ENCODE measurements around the gene ARFGAP3. TPM values are rescaled to one million over a fixed set of nuclear protein-coding genes. Genes with fewer than 3 reads are reported as not detected.

ARFGAP3 gene
- total and polyA plus RNA-seq, 2 experiments from 2014 or later = 53.7 to 89.5 TPM

DNA sequence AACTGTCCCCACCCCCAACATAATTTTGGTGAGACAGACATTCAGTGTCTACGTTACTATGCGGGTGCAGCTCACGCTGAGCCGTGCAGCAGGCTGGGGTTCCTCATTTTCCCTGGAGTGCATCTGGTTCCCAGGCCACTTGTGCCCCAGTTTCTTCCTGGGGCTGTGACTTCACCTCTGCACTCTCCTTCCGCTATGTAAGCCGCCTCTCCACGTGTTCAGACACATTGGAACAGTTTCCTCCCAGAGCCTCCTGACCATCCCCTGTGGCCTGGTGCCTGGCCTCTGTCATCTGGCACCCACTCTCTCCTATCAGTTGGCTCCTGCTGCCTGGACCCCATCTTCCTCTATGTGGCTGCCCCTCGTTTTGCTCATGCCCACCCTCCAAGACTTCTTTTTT lies 90.2 kb downstream of the ARFGAP3 start:
- no peak overlapping the region for H3K4me3 ChIP-seq
- H3K9me2 ChIP-seq (replicated peaks; ENCODE audit: insufficient read depth) = no peaks in the 10 kb centered on the region
- no peaks in the 10 kb centered on the region for H3K27me3 ChIP-seq
- no peaks in the 10 kb centered on the region for H3K36me3 ChIP-seq (replicated peaks; ENCODE audit: insufficient read depth, low read depth)
- no peak overlapping the region for H3K27ac ChIP-seq
- TF ChIP-seq CTCF (IDR thresholded peaks at IDR 0.05; ENCODE audit: poor library complexity) = no peak
- peaks cover 8% of the 10 kb centered on the region for H3K4me1 ChIP-seq (ENCODE audit: insufficient read depth)
- 80% methylated on average over 8 of the region's 8 CpGs for WGBS (ENCODE audit: low lambda C conversion rate, missing lambda C conversion rate)
- H4K20me1 ChIP-seq (ENCODE audit: insufficient read depth, poor library complexity, severe bottlenecking) = no peaks in the 10 kb centered on the region
- no peak overlapping the region for H3K4me2 ChIP-seq
- no peak overlapping the region for H2AFZ ChIP-seq
- H3K9me3 ChIP-seq (ENCODE audit: low read depth) = no peaks in the 10 kb centered on the region
- DNase-seq (ENCODE audit: low spot score) = no peak
- no peaks in the 10 kb centered on the region for H3K79me2 ChIP-seq

DNA sequence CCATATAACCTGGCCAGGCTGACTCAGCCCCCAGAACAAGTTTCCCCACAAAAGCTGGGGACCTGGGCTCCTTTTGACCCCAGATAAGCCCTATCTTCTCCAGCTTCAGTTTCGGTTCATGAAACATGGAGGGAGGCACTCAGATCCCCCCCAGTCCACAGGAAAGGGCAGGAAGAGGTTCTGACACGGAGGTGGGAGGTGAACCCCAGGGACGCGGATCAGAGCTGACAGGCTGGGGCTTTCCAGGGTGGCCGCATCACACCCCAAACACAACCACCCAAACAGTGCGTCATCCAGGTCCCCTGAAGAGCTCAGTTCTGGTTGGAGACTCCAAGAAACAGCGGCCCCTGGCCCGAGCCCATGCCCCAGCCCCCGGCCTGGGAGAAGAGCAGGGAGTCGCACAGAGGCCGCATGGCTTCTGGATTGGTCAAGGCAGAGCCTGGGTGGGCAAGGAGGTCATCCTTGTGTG lies 92.1 kb downstream of the ARFGAP3 start:
- DNase-seq (ENCODE audit: low spot score) = peak; percentile 3
- Histone ChIP-seq H2AFZ (no peak overlapping the region), H3K36me3 (replicated peaks; ENCODE audit: insufficient read depth, low read depth) (no peaks in the 10 kb centered on the region), H3K27ac (no peak overlapping the region), H3K79me2 (no peaks in the 10 kb centered on the region), H4K20me1 (ENCODE audit: insufficient read depth, poor library complexity, severe bottlenecking) (no peaks in the 10 kb centered on the region), H3K4me2 (no peak overlapping the region), H3K4me3 (no peak overlapping the region), H3K9me2 (replicated peaks; ENCODE audit: insufficient read depth) (no peaks in the 10 kb centered on the region), H3K27me3 (no peaks in the 10 kb centered on the region), H3K4me1 (ENCODE audit: insufficient read depth) (peaks cover 8% of the 10 kb centered on the region), H3K9me3 (ENCODE audit: low read depth) (no peaks in the 10 kb centered on the region)
- TF ChIP-seq EZH2 (IDR thresholded peaks at IDR 0.05; ENCODE audit: borderline replicate concordance) (no peak), CTCF (IDR thresholded peaks at IDR 0.05; ENCODE audit: poor library complexity) (no peak), EZH2phosphoT487 (IDR thresholded peaks at IDR 0.05; ENCODE audit: low read depth, severe bottlenecking, unreplicated experiment) (no peak)
- WGBS (ENCODE audit: low lambda C conversion rate, missing lambda C conversion rate) = 86% methylated on average over 10 of the region's 11 CpGs

GRCh38 chr22:42763965-42764480 lies 93.0 kb downstream of the ARFGAP3 start:
- DNase-seq (ENCODE audit: low spot score) = no peak
- Histone ChIP-seq H4K20me1 (ENCODE audit: insufficient read depth, poor library complexity, severe bottlenecking) (no peaks in the 10 kb centered on the region), H3K36me3 (replicated peaks; ENCODE audit: insufficient read depth, low read depth) (no peaks in the 10 kb centered on the region), H3K4me2 (no peak overlapping the region), H3K4me3 (no peak overlapping the region), H3K4me1 (ENCODE audit: insufficient read depth) (peaks cover 4% of the 10 kb centered on the region), H3K79me2 (no peaks in the 10 kb centered on the region), H3K27ac (no peak overlapping the region), H3K27me3 (no peaks in the 10 kb centered on the region), H3K9me2 (replicated peaks; ENCODE audit: insufficient read depth) (no peaks in the 10 kb centered on the region), H3K9me3 (ENCODE audit: low read depth) (no peaks in the 10 kb centered on the region), H2AFZ (no peak overlapping the region)
- 94% methylated on average over 13 of the region's 13 CpGs for WGBS (ENCODE audit: low lambda C conversion rate, missing lambda C conversion rate)
- TF ChIP-seq CTCF (IDR thresholded peaks at IDR 0.05; ENCODE audit: poor library complexity) (no peak), EZH2phosphoT487 (IDR thresholded peaks at IDR 0.05; ENCODE audit: low read depth, severe bottlenecking, unreplicated experiment) (no peak), EZH2 (IDR thresholded peaks at IDR 0.05; ENCODE audit: borderline replicate concordance) (no peak)
